A549 treated with CORT108297 at 1 μM for 4 hours (cell line): ENCODE data around the gene TBX1. TPM values are rescaled to one million over a fixed set of nuclear protein-coding genes. Genes with fewer than 3 reads are reported as not detected.

Source experiments
- total RNA-seq: library from RNA; stranded (reverse); fragments of 200-300 nt; extraction: Qiagen RNA extraction; gene quantifications from 5 replicates; pipeline ENCODE4 v1.2.3, GENCODE V29; 2022

The TBX1 gene
- 3.0 to 5.2 TPM (median 5.0 TPM) in 5 replicates for total RNA-seq

GRCh38 chr22:19760058-19760950 lies at the start of gene TBX1:
TSS of gene TBX1 (plus strand) at chr22:19760778. CDS start at chr22:19760844, 66 bp downstream.

GRCh38 chr22:19714312-19715187 lies 46.0 kb upstream of the TBX1 start, which contains the start of gene SEPTIN5:
TSS of gene SEPTIN5 (plus strand) at chr22:19714503. CDS start at chr22:19714589, 86 bp downstream.

GRCh38 chr22:19723232-19723982 lies 37.2 kb upstream of the TBX1 start, which contains the start of gene GP1BB:
TSS of gene GP1BB (plus strand) at chr22:19723539. CDS start at chr22:19723570, 31 bp downstream.

Other genes with a start within 250 kb of the TBX1 start
- gene CLDN5, start 236.4 kb upstream of the TBX1 start, total RNA-seq: not detected in 5 replicates
- gene SEPTIN5, start 46.3 kb upstream of the TBX1 start, total RNA-seq: 7.7 to 10.7 TPM (median 10.2 TPM) in 5 replicates
- 0.28 to 1.8 TPM (median 1.6 TPM) in 5 replicates for gene GP1BB, start 37.2 kb upstream of the TBX1 start, total RNA-seq
- gene GNB1L, start 94.1 kb downstream of the TBX1 start, total RNA-seq: 14.8 to 20.8 TPM (median 18.0 TPM) in 5 replicates
- gene RTL10, start 94.1 kb downstream of the TBX1 start, total RNA-seq: 5.4 to 8.8 TPM (median 8.2 TPM) in 5 replicates
- 129 to 173 TPM (median 170 TPM) in 5 replicates for gene COMT, start 181.0 kb downstream of the TBX1 start, total RNA-seq
- gene TXNRD2, start 181.0 kb downstream of the TBX1 start, total RNA-seq: 31.7 to 43.9 TPM (median 37.4 TPM) in 5 replicates